ENCODE data around the gene ZNF207.
"Not testable (repeated sequence)": the region's sequence is repeated elsewhere in the genome, so short reads cannot be mapped to it uniquely, and the experiment has no call there.

The ZNF207 gene

GRCh38 chr17:32396343-32396742 lies 46.4 kb downstream of the ZNF207 start:
- Histone ChIP-seq H2AFZ (ENCODE audit: low read depth, low read length) (no peak overlapping the region), H4K20me1 (ENCODE audit: insufficient read depth, low read length) (no peaks in the 10 kb centered on the region), H3K4me3 (ENCODE audit: low read length) (no peak overlapping the region), H3K36me3 (replicated peaks; ENCODE audit: low read depth, low read length) (no peaks in the 10 kb centered on the region), H3K27ac (ENCODE audit: low read length) (no peak overlapping the region), H3K9me3 (ENCODE audit: insufficient read depth, low read length) (no peaks in the 10 kb centered on the region), H3K4me1 (ENCODE audit: low read length) (no peaks in the 10 kb centered on the region), H3K4me2 (ENCODE audit: low read length) (no peak overlapping the region), H3K9ac (ENCODE audit: low read length) (no peak overlapping the region), H3K79me2 (ENCODE audit: low read length) (no peaks in the 10 kb centered on the region), H3K27me3 (ENCODE audit: low read depth, low read length) (no peaks in the 10 kb centered on the region)
- TF ChIP-seq CTCF (IDR thresholded peaks at IDR 0.05; ENCODE audit: low read depth, low read length), result no peak
- no peak for TF ChIP-seq EZH2phosphoT487 (IDR thresholded peaks at IDR 0.05; ENCODE audit: low read depth)

GRCh38 chr17:32398946-32399345 lies 49.0 kb downstream of the ZNF207 start:
- Histone ChIP-seq H4K20me1 (ENCODE audit: insufficient read depth, low read length) (no peaks in the 10 kb centered on the region), H3K36me3 (replicated peaks; ENCODE audit: low read depth, low read length) (no peaks in the 10 kb centered on the region), H3K27me3 (ENCODE audit: low read depth, low read length) (no peaks in the 10 kb centered on the region), H3K79me2 (ENCODE audit: low read length) (no peaks in the 10 kb centered on the region), H3K9me3 (ENCODE audit: insufficient read depth, low read length) (no peaks in the 10 kb centered on the region), H3K4me1 (ENCODE audit: low read length) (no peaks in the 10 kb centered on the region), H2AFZ (ENCODE audit: low read depth, low read length) (no peak overlapping the region), H3K9ac (ENCODE audit: low read length) (no peak overlapping the region), H3K4me3 (ENCODE audit: low read length) (no peak overlapping the region), H3K27ac (ENCODE audit: low read length) (no peak overlapping the region), H3K4me2 (ENCODE audit: low read length) (no peak overlapping the region)
- no peak for TF ChIP-seq EZH2phosphoT487 (IDR thresholded peaks at IDR 0.05; ENCODE audit: low read depth)
- no peak for TF ChIP-seq CTCF (IDR thresholded peaks at IDR 0.05; ENCODE audit: low read depth, low read length)

GRCh38 chr17:32410085-32410484 lies 60.1 kb downstream of the ZNF207 start:
- H4K20me1 ChIP-seq (ENCODE audit: insufficient read depth, low read length); H3K4me3 ChIP-seq (ENCODE audit: low read length); H3K9ac ChIP-seq (ENCODE audit: low read length); H2AFZ ChIP-seq (ENCODE audit: low read depth, low read length); H3K9me3 ChIP-seq (ENCODE audit: insufficient read depth, low read length); H3K4me1 ChIP-seq (ENCODE audit: low read length); H3K4me2 ChIP-seq (ENCODE audit: low read length); H3K27me3 ChIP-seq (ENCODE audit: low read depth, low read length); H3K27ac ChIP-seq (ENCODE audit: low read length); H3K36me3 ChIP-seq (replicated peaks; ENCODE audit: low read depth, low read length); H3K79me2 ChIP-seq (ENCODE audit: low read length): not testable (repeated sequence)

GRCh38 chr17:32426894-32427293 lies 76.9 kb downstream of the ZNF207 start:
- Histone ChIP-seq H3K9me3 (ENCODE audit: insufficient read depth, low read length) (peaks cover 4% of the 10 kb centered on the region; the same call in 1 of the 2 replicates), H3K4me3 (ENCODE audit: low read length) (no peak overlapping the region), H3K9ac (ENCODE audit: low read length) (no peak overlapping the region), H3K27me3 (ENCODE audit: low read depth, low read length) (no peaks in the 10 kb centered on the region), H2AFZ (ENCODE audit: low read depth, low read length) (no peak overlapping the region), H3K4me2 (ENCODE audit: low read length) (no peak overlapping the region), H3K79me2 (ENCODE audit: low read length) (no peaks in the 10 kb centered on the region), H3K36me3 (replicated peaks; ENCODE audit: low read depth, low read length) (no peaks in the 10 kb centered on the region), H4K20me1 (ENCODE audit: insufficient read depth, low read length) (no peaks in the 10 kb centered on the region), H3K4me1 (ENCODE audit: low read length) (no peaks in the 10 kb centered on the region), H3K27ac (ENCODE audit: low read length) (no peak overlapping the region)
- TF ChIP-seq EZH2phosphoT487 (IDR thresholded peaks at IDR 0.05; ENCODE audit: low read depth) (no peak), CTCF (IDR thresholded peaks at IDR 0.05; ENCODE audit: low read depth, low read length) (no peak)

- no peaks in the 10 kb centered on the region for H4K20me1 ChIP-seq (ENCODE audit: insufficient read depth, low read length)
- no peak overlapping the region for H3K4me3 ChIP-seq (ENCODE audit: low read length)
- no peaks in the 10 kb centered on the region for H3K27me3 ChIP-seq (ENCODE audit: low read depth, low read length)
- no peaks in the 10 kb centered on the region for H3K79me2 ChIP-seq (ENCODE audit: low read length)
- no peak for TF ChIP-seq EZH2phosphoT487 (IDR thresholded peaks at IDR 0.05; ENCODE audit: low read depth)
- TF ChIP-seq CTCF (IDR thresholded peaks at IDR 0.05; ENCODE audit: low read depth, low read length), result no peak
- no peak overlapping the region for H3K27ac ChIP-seq (ENCODE audit: low read length)
- H3K9me3 ChIP-seq (ENCODE audit: insufficient read depth, low read length), result peaks cover 4% of the 10 kb centered on the region; the same call in 1 of the 2 replicates
- no peak overlapping the region for H2AFZ ChIP-seq (ENCODE audit: low read depth, low read length)
- H3K9ac ChIP-seq (ENCODE audit: low read length), result no peak overlapping the region
- H3K4me2 ChIP-seq (ENCODE audit: low read length), result no peak overlapping the region
- H3K4me1 ChIP-seq (ENCODE audit: low read length), result no peaks in the 10 kb centered on the region
- no peaks in the 10 kb centered on the region for H3K36me3 ChIP-seq (replicated peaks; ENCODE audit: low read depth, low read length)
These were observed 79.6 kb downstream of the ZNF207 start for GRCh38 chr17:32429598-32429997.
